Upper lobe of right lung (tissue), 1 donor: Measurements from ENCODE around the gene ZFPL1. TPM values are rescaled to one million over a fixed set of nuclear protein-coding genes. Genes with fewer than 3 reads are reported as not detected.

ENCODE experiments used
- ATAC-seq: fragments of 200-7000 bp; cut with Tn5 transposase; one replicate; pipeline ENCODE4 v1.9.1; 2020; ENCODE audit warnings: mild to moderate bottlenecking, moderate library complexity
- DNase-seq: peaks from one replicate; pipeline ENCODE4 v3.0.0-alpha.2; 2020
- H3K27ac ChIP-seq: fragments of 200-600 bp; one replicate; pipeline ENCODE4 v1.8.0; 2022
- H3K27me3 ChIP-seq: fragments of 200-600 bp; one replicate; pipeline ENCODE4 v1.8.0; 2022; ENCODE audit warnings: mild to moderate bottlenecking
- H3K36me3 ChIP-seq: fragments of 200-600 bp; one replicate; pipeline ENCODE4 v1.8.0; 2022
- H3K4me1 ChIP-seq: fragments of 200-600 bp; one replicate; pipeline ENCODE4 v1.8.0; 2022
- H3K4me3 ChIP-seq: fragments of 200-600 bp; one replicate; pipeline ENCODE4 v1.8.0; 2022; ENCODE audit warnings: mild to moderate bottlenecking
- H3K9me3 ChIP-seq: fragments of 200-600 bp; one replicate; pipeline ENCODE4 v1.8.0; 2022
- intact Hi-C: fragments of 100-400 bp; cut with DNase I; formaldehyde crosslinking; loops from one replicate; pipeline ENCODE4 v1.11.0; 2022
- total RNA-seq: library from RNA; stranded (reverse); fragmentation: NEBNext Ultra II Directional; extraction: Animal tissue kit (Norgen Biotek cat#: 25700); gene quantifications from one replicate; pipeline ENCODE4 v1.2.1, GENCODE V29; 2021
- TF ChIP-seq, protein P1 (sequence below): fragments of 200-600 bp; IDR thresholded peaks from one replicate; pipeline ENCODE4 v1.8.0; 2022; ENCODE audit warnings: antibody characterized with exemption
- donor health status: DM: no; HTN: yes; CAD: no; lungs with severe emphysema.

ZFPL1 gene
- total RNA-seq, 1 donor from 2014 or later: 32.1 TPM

DNA sequence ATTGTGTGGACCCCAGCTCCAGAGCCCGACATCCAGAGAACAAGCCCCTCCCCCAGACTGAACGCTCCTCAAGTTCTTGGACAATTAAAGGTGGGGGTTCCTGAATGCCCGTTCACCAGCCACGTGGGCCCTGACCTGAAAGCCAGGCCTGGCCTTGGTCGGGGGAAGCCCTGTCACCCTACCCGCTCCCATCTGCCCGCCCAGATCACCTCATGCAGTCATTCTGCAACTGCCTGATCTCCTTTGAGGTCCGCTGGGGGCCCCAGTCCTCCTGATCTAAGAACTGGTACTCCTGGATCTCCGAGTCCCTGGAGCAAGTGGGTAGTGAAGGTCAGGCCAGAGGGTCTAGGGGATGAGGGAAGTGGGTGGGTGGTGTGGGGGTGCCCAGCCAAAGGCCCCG, 16.6 kb upstream of the ZFPL1 start:
- H3K36me3 ChIP-seq: no peaks in the 10 kb centered on the region
- no peak overlapping the region for H3K27ac ChIP-seq
- no peak for ATAC-seq
- no peaks in the 10 kb centered on the region for H3K4me1 ChIP-seq
- intact Hi-C loops: no loop called here
- H3K4me3 ChIP-seq: no peak overlapping the region
- TF ChIP-seq, protein P1, sequence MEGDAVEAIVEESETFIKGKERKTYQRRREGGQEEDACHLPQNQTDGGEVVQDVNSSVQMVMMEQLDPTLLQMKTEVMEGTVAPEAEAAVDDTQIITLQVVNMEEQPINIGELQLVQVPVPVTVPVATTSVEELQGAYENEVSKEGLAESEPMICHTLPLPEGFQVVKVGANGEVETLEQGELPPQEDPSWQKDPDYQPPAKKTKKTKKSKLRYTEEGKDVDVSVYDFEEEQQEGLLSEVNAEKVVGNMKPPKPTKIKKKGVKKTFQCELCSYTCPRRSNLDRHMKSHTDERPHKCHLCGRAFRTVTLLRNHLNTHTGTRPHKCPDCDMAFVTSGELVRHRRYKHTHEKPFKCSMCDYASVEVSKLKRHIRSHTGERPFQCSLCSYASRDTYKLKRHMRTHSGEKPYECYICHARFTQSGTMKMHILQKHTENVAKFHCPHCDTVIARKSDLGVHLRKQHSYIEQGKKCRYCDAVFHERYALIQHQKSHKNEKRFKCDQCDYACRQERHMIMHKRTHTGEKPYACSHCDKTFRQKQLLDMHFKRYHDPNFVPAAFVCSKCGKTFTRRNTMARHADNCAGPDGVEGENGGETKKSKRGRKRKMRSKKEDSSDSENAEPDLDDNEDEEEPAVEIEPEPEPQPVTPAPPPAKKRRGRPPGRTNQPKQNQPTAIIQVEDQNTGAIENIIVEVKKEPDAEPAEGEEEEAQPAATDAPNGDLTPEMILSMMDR: no peak
- no peak for DNase-seq
- H3K9me3 ChIP-seq: no peaks in the 10 kb centered on the region
- no peaks in the 10 kb centered on the region for H3K27me3 ChIP-seq

DNA sequence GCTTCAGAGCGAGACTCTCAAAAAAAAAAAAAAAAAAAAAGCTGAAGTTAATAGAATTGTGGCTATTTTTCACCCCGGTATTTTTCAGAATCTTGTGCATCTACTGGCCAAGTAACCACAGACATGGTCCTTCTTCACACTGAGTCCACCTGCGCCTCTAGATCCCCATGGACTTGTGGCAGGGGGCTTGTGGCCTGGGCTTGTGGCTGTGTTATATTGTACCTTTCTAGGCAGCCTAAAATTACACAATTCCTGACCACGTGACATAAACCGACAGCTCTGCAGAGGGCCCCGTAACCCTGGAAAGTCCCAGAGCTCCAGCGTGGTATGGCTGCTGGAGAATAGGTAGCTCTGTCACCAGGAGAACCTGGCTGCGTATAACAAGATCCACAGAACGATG, 14.8 kb upstream of the ZFPL1 start:
- H3K27ac ChIP-seq: no peak overlapping the region
- H3K4me3 ChIP-seq: no peak overlapping the region
- no peaks in the 10 kb centered on the region for H3K9me3 ChIP-seq
- ATAC-seq: no peak
- H3K36me3 ChIP-seq: no peaks in the 10 kb centered on the region
- no peaks in the 10 kb centered on the region for H3K4me1 ChIP-seq
- TF ChIP-seq, protein P1: no peak
- intact Hi-C loops: no loop called here
- H3K27me3 ChIP-seq: no peaks in the 10 kb centered on the region
- DNase-seq: no peak

DNA sequence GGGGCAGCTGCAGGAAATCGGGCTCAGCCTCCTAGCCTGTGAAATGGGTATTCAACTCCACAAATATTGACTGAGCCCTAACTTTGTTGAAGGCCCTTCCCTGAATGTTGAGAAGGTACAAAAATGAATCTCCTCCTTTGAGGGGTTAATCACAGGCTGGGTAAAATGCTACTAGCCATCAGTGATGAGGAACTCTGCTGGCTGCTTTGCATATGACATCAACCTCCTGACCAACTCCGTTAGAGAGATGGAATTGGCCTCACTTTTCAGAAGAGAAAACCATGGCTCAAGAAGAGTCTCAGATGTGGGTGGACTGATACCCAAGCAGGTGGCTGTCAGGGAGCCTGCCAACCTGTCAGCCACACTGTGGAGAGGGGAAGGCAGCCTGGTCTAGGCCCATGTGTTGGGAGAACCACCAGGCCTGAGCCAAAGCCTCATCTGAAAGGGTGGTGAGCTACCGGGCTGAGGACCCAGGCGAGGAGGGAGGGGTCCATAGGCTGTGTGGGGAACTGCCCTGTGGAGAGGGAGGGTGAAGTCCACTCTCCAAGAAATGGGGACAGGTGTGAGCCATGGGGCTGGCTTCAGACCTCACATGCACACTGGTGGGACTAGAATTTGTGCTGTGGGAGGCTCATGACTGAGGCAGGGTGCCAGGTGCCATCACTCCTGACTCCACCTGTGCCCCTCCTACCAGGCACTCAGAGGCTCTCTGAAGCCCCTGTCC, 12.0 kb upstream of the ZFPL1 start:
- Histone ChIP-seq H3K36me3 (no peaks in the 10 kb centered on the region), H3K4me3 (no peak overlapping the region), H3K4me1 (no peaks in the 10 kb centered on the region), H3K27me3 (no peaks in the 10 kb centered on the region), H3K27ac (no peak overlapping the region), H3K9me3 (no peaks in the 10 kb centered on the region)
- ATAC-seq: no peak
- TF ChIP-seq, protein P1: no peak
- intact Hi-C loops: no loop called here
- DNase-seq: no peak

DNA sequence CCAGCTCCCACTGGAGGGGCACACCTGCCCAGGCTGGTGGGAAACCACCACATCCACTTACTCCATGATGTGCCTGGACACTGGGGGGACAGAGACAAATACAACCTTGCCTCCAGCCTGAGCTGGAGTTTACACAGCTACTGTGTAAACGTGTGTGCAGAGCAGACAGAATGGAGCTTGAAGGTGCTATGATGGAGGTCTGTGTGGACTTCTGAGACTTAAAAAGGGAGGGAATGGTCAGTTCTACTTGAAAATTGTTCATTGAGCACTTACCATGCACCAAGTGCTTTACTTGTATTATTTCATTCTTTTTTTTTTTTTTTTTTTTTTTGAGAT, 11.4 kb upstream of the ZFPL1 start:
- TF ChIP-seq, protein P1: no peak
- no peak for DNase-seq
- Histone ChIP-seq H3K9me3 (no peaks in the 10 kb centered on the region), H3K27ac (no peak overlapping the region), H3K4me3 (no peak overlapping the region), H3K27me3 (no peaks in the 10 kb centered on the region), H3K4me1 (no peaks in the 10 kb centered on the region), H3K36me3 (no peaks in the 10 kb centered on the region)
- ATAC-seq: no peak
- intact Hi-C loops: no loop called here

DNA sequence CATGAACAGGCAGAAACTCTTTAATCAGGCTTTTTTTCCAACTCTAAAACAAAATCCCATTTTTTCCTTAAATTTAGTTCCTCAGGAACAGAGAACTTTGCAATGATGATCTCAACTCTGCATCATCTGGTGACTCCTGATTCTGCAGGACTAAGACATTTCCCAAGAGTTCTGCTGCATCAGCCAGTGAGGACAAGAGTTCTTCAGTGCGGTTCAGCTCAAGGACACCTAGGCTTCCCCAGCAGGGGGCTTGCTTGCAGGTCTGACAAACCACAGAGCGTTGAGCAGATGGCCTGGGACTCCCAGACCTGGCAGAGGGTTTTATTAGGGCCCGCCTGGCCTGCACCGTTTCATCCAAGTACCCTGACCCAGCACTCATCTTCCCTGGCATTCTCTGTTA, 6.6 kb upstream of the ZFPL1 start:
- H3K4me1 ChIP-seq: no peaks in the 10 kb centered on the region
- no peak for ATAC-seq
- H3K27me3 ChIP-seq: no peaks in the 10 kb centered on the region
- TF ChIP-seq, protein P1: no peak
- H3K4me3 ChIP-seq: no peak overlapping the region
- intact Hi-C loops: no loop called here
- H3K9me3 ChIP-seq: no peaks in the 10 kb centered on the region
- DNase-seq: no peak
- H3K27ac ChIP-seq: no peak overlapping the region
- H3K36me3 ChIP-seq: no peaks in the 10 kb centered on the region

DNA sequence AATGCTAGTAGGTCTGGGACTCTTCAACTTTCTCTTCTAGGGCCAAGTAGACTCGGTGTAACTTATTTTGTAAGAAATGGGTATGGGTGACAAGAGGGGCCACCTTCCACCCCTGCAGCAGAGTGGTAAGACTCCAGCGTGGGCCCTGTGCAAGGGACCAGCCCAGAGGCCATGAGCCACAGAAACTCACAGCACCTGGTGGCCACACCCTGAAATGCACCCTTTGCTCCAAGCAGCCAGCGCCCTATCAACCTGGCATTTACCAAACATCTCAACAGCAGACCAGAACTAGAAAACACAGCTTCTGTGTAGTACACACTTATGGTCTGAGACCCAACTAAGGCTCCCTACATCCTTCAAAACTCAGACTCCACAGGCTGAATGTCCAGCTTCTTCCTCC, 5.9 kb upstream of the ZFPL1 start:
- intact Hi-C loops: no loop called here
- Histone ChIP-seq H3K27me3 (no peaks in the 10 kb centered on the region), H3K4me1 (no peaks in the 10 kb centered on the region), H3K27ac (no peak overlapping the region), H3K4me3 (no peak overlapping the region), H3K36me3 (no peaks in the 10 kb centered on the region), H3K9me3 (no peaks in the 10 kb centered on the region)
- DNase-seq (peak; percentile 78), ATAC-seq (peak; percentile 88)
- TF ChIP-seq, protein P1: peak; percentile 56
